Mucosa of rectum (tissue), 2 donors: ENCODE data around the gene OR2A5.
"Not testable (repeated sequence)": the region's sequence is repeated elsewhere in the genome, so short reads cannot be mapped to it uniquely, and the experiment has no call there.

ENCODE experiments used
- H3K27ac ChIP-seq, 2 donors: one replicate each; pipeline ENCODE4 v1.7.0; 2013; ENCODE audit warnings: inconsistent platforms in 2 of 2, low read depth in 2 of 2, low read length in 2 of 2
- H3K27me3 ChIP-seq, 2 donors: one replicate each; pipeline ENCODE4 v1.7.0; 2013; ENCODE audit warnings: low read length in 2 of 2; ENCODE audit not compliant: control insufficient read depth in 2 of 2, insufficient read depth in 2 of 2
- H3K36me3 ChIP-seq, 2 donors: one replicate each; pipeline ENCODE4 v1.7.0; 2013; ENCODE audit warnings: low read length in 2 of 2; ENCODE audit not compliant: control insufficient read depth in 2 of 2, insufficient read depth in 2 of 2
- H3K4me1 ChIP-seq, 2 donors: one replicate each; pipeline ENCODE4 v1.7.0; 2013; ENCODE audit warnings: low read length in 2 of 2, mild to moderate bottlenecking in 1 of 2; ENCODE audit not compliant: control insufficient read depth in 2 of 2, insufficient read depth in 2 of 2
- H3K4me3 ChIP-seq, 2 donors: one replicate each; pipeline ENCODE4 v1.7.0; 2013; ENCODE audit warnings: low read length in 2 of 2
- H3K9ac ChIP-seq, 2 donors: one replicate each; pipeline ENCODE4 v1.7.0; 2013; ENCODE audit warnings: low read length in 2 of 2, low read depth in 1 of 2, mild to moderate bottlenecking in 1 of 2
- H3K9me3 ChIP-seq, 2 donors: one replicate each; pipeline ENCODE4 v1.7.0; 2013; ENCODE audit warnings: low read length in 2 of 2; ENCODE audit not compliant: control insufficient read depth in 2 of 2
- donor health status: healthy.
- donor health status: Normal muscosa, but diverticular disease.

The OR2A5 gene

DNA sequence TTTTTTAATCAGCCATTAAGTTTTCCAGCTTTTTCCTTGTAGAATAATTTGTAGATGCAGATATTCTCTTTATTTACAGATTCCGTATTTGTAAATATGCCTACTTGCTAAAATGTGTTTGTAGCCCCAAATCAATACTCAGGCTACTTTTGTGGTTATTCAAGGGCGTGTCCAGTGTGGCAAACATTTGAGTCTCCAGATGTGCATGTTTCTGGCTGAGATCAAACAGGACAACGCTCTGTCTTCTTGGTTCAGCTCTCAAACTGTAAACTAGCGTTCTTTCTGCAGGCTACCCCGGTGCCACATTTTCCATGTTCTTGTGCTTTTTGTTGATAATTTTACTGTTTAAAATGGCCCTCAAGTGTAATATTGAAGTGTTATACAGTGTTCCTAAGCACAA, 16.2 kb upstream of the OR2A5 start:
- no peak overlapping the region for H3K9ac ChIP-seq
- no peaks in the 10 kb centered on the region for H3K36me3 ChIP-seq
- no peaks in the 10 kb centered on the region for H3K9me3 ChIP-seq
- no peak overlapping the region for H3K4me3 ChIP-seq
- H3K27me3 ChIP-seq: no peaks in the 10 kb centered on the region
- no peaks in the 10 kb centered on the region for H3K4me1 ChIP-seq
- no peak overlapping the region for H3K27ac ChIP-seq

DNA sequence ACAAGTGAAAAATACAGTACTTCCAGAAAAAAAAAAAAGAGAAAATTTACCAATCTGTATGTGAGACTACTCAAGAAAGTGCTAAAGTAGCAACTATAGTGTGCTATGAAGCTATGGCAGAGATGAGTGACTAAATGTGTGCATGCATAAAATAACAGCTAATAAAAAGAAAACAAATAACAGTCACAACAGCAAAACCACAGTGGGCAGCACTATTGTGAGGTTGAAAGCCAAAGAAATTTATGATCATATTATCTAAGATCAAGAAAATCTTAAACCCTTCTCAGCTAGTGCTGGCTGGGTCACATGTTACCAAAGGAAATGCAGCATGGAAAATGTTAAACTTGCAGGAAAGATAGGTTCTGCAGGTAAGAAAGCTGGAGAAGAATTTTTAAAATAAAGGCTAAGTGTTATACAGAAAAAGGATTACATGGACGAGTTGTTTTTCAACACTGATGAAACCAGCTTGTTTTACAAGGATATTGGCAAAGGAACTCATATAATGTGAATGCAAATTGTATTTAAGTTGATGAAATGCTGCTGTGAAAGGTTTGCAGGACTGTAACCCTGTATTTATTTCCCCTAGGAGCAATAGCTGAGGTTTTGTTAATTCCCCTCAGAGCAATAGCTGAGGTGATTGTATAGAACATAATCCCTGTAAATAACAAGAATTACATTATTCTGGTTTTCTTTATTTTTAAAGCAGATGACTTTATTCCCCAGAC, 15.6 kb upstream of the OR2A5 start:
- no peaks in the 10 kb centered on the region for H3K4me1 ChIP-seq
- H3K27ac ChIP-seq: no peak overlapping the region

DNA sequence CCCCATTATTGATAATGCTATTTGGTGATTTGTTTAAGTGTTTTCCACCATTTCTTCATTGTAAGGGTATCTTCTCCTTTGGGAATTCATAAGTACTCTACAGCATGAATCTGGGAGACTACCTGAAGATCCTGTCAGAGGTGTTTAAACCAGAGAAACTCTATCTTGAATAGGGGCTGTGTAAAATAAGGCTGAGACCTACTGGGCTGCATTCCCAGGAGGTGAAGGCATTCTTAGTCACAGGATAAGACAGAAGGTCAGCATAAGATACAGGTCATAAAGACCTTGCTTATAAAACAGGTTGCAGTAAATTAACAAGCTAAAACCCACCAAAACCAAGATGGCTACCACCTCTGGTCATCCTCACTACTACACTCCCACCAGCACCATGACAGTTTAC, 13.4 kb upstream of the OR2A5 start:
- Histone ChIP-seq H3K27ac (no peak overlapping the region), H3K9ac (no peak overlapping the region), H3K4me3 (no peak overlapping the region), H3K27me3 (no peaks in the 10 kb centered on the region), H3K36me3 (no peaks in the 10 kb centered on the region), H3K9me3 (no peaks in the 10 kb centered on the region), H3K4me1 (no peaks in the 10 kb centered on the region)

More for the DNA sequence above, 15.6 kb upstream of the OR2A5 start:
- Histone ChIP-seq H3K9me3 (no peaks in the 10 kb centered on the region), H3K9ac (no peak overlapping the region), H3K4me3 (no peak overlapping the region), H3K27me3 (no peaks in the 10 kb centered on the region), H3K36me3 (no peaks in the 10 kb centered on the region)

DNA sequence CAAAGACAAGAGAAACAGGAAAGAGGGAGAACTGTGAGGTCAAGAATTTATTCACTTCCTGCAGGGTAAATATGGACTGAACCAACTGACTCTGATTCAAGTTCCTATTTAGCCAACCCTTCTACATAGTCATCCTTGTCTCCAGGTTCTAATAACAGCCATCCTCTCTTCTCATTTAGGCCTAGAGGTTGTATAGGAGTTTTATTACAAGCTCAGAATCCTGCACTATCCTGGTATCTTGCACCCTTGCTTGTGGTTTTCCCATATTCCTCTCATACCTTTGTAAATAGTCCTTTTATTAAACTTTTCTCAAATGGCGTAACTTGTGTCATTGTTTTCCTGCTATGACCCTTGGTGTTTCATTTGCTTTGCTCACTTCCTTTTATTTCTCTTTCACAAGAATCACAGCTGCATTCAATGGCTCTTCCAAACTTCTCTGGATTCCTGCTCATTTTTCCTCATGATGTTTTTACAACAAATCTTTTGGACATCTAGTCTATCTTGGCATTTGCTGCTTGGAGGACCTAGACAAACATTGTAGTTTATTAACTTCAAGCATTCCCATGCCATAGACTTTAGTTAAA, 12.4 kb upstream of the OR2A5 start:
- H3K9me3 ChIP-seq: no peaks in the 10 kb centered on the region
- H3K9ac ChIP-seq: no peak overlapping the region
- H3K27ac ChIP-seq: no peak overlapping the region

GRCh38 chr7:144037414-144038035, 11.2 kb upstream of the OR2A5 start:
- H3K4me3 ChIP-seq: no peak overlapping the region
- H3K9ac ChIP-seq: no peak overlapping the region
- no peaks in the 10 kb centered on the region for H3K36me3 ChIP-seq
- H3K27me3 ChIP-seq: no peaks in the 10 kb centered on the region
- H3K9me3 ChIP-seq: no peaks in the 10 kb centered on the region
- H3K27ac ChIP-seq: no peak overlapping the region
- H3K4me1 ChIP-seq: no peaks in the 10 kb centered on the region

More for the DNA sequence above, 12.4 kb upstream of the OR2A5 start:
- Histone ChIP-seq H3K4me3 (no peak overlapping the region), H3K36me3 (no peaks in the 10 kb centered on the region), H3K27me3 (no peaks in the 10 kb centered on the region), H3K4me1 (no peaks in the 10 kb centered on the region)

- Histone ChIP-seq H3K36me3 (no peaks in the 10 kb centered on the region), H3K4me1 (no peaks in the 10 kb centered on the region), H3K27me3 (no peaks in the 10 kb centered on the region), H3K27ac (no peak overlapping the region), H3K9me3 (no peaks in the 10 kb centered on the region), H3K4me3 (no peak overlapping the region), H3K9ac (no peak overlapping the region)
These were observed 9.9 kb upstream of the OR2A5 start for GRCh38 chr7:144038887-144039286.

DNA sequence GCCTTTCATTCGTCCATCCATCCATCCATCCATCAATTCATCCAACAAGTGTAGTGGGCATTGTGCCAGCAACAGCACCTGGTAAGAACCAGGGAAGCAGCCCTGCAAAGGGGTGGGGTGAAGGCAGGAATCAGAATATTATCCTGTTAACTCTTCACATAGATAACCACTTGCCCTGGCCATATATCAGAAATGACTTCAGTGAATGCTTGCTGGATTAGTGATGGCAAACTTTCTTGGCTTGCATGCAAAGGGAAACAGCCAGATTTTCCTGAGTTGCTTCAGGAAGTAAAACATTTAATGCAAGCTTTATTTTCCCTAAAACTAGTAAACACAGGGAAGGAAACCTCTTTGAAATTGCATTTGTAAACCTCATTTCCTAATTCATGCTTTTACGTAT, 743 bp downstream of the OR2A5 start:
- H3K36me3 ChIP-seq: no peaks in the 10 kb centered on the region
- no peak overlapping the region for H3K4me3 ChIP-seq
- H3K9ac ChIP-seq: no peak overlapping the region
- no peaks in the 10 kb centered on the region for H3K27me3 ChIP-seq
- H3K27ac ChIP-seq: no peak overlapping the region
- H3K9me3 ChIP-seq: no peaks in the 10 kb centered on the region
- H3K4me1 ChIP-seq: no peaks in the 10 kb centered on the region

GRCh38 chr7:144050093-144050492, 1.3 kb downstream of the OR2A5 start:
- Histone ChIP-seq H3K9ac (no peak overlapping the region), H3K27ac (no peak overlapping the region), H3K27me3 (no peaks in the 10 kb centered on the region), H3K4me3 (no peak overlapping the region), H3K4me1 (no peaks in the 10 kb centered on the region), H3K36me3 (no peaks in the 10 kb centered on the region), H3K9me3 (no peaks in the 10 kb centered on the region)

- H3K9ac ChIP-seq, H3K4me1 ChIP-seq, H3K9me3 ChIP-seq, H3K4me3 ChIP-seq, H3K36me3 ChIP-seq, H3K27me3 ChIP-seq, H3K27ac ChIP-seq: not testable (repeated sequence)
These were observed 2.1 kb downstream of the OR2A5 start for GRCh38 chr7:144050884-144051283.

GRCh38 chr7:144057954-144058353, 9.2 kb downstream of the OR2A5 start:
- Histone ChIP-seq H3K9me3 (no peaks in the 10 kb centered on the region), H3K36me3 (no peaks in the 10 kb centered on the region), H3K27me3 (no peaks in the 10 kb centered on the region), H3K27ac (no peak overlapping the region), H3K4me1 (no peaks in the 10 kb centered on the region), H3K4me3 (no peak overlapping the region), H3K9ac (no peak overlapping the region)
